Activated CD4-positive, alpha-beta T cell treated with anti-CD3 and anti-CD28 coated beads for 48 hours (primary cell): ENCODE measurements around the gene SPATS2.
"Not testable (repeated sequence)": the region's sequence is repeated elsewhere in the genome, so short reads cannot be mapped to it uniquely, and the experiment has no call there.

Experiments used
- DNase-seq: peaks from one replicate; pipeline ENCODE4 v3.0.0-alpha.2; 2020

Gene SPATS2

GRCh38 chr12:49367381-49368239 is at the start of gene SPATS2:
Gene SPATS2, plus strand, starts transcription at chr12:49367462. Its CDS starts 93,551 bp downstream, at chr12:49461013.
- no peak for DNase-seq

DNA sequence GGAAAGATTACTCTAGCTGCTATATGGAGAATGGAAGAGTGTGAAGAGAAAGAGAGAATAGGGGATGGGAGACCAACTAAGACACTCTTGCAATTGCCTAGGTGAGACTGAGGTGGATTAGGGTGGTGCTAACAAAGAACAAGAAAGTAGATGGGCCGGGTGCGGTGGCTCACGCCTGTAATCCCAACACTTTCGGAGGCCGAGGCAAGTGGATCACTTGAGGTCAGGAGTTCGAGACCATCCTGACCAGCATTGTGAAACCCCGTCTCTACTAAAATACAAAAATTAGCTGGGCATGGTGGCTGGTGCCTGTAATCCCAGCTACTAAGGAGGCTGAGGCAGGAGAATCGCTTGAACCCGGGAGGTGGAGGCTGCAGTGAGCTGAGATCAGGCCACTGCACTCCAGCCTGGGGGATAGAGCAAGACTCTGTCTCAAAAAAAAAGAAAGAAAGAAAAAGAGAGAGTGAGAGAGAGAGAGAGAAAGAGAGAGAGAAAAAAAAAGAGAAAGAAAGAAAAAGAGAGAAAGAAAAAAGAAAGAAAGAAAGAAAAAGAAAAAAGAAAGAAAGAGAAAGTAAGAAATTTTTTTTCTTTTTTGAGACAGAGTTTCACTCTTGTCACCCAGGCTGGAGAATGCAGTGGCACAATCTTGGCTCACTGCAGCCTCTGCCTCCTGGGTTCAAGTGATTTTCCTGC is 46.7 kb upstream of the SPATS2 start:
- DNase-seq = not testable (repeated sequence)

DNA sequence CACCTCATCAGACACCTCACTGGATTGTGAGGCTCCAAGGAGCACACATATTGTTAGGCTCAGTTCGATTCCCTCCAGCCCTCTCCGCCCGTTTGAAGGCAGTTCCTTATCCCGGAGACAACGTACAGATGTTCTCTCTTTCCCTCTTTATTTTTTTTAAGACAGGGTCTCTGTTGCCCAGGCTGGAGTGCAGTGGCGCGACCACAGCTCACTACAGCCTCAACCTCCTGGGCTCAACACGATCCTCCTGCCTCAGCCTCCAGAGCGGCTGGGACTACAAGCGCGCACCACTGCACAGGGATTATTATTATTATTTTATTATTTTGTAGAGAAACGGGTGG is 44.9 kb upstream of the SPATS2 start:
- DNase-seq = no peak

GRCh38 chr12:49322708-49323523 is 44.3 kb upstream of the SPATS2 start, which contains the start of gene TROAP:
Gene TROAP, plus strand, starts transcription at chr12:49323255. Its CDS starts 354 bp downstream, at chr12:49323609.
- DNase-seq = peak; percentile 98

DNA sequence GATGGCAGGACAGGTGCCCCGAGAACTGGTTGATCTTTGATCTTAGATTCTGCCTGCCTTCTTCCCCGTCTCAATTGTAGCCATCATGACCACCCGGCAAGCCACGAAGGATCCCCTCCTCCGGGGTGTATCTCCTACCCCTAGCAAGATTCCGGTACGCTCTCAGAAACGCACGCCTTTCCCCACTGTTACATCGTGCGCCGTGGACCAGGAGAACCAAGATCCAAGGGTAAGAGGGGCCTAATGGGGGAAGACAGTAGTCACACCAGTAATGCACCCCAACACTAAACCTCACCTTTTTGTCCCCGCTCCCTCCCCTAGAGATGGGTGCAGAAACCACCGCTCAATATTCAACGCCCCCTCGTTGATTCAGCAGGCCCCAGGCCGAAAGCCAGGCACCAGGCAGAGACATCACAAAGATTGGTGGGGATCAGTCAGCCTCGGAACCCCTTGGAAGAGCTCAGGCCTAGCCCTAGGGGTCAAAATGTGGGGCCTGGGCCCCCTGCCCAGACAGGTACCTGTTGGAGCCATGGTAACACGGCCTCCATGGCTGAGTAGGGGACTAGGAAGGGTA is 43.7 kb upstream of the SPATS2 start:
- DNase-seq = no peak

DNA sequence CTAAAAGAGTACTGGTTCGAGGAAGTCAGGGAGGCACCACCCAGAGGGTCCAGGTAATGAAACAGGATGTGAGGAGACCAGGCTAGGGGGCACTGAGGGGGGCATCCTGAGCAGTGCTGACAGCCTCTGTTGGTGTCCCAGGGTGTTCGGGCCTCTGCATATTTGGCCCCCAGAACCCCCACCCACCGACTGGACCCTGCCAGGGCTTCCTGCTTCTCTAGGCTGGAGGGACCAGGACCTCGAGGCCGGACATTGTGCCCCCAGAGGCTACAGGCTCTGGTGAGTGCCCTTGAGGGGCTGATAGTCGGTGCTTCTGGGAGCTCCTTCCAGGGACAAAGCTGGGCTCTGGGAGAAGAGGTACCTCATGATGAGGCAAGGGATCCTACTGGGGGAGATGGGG is 41.7 kb upstream of the SPATS2 start:
- no peak for DNase-seq

DNA sequence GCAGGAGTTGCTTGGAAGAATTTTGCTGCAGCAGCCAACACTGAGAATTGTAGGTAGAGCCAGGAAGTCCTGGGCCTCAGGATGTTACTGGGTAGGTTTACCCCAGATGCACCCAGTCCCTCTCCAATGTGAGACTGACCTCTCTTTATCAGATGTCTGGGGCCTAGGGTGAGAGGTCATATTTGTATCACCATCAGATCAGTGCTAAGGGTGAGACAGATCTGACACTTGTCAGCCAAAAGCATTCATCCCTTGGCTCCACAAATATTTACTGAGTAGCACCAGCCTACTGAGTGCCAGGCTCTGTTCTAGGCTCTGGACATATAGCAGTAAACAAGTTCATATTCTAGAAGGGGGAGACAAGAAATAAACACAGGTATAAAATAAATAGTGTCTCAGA is 39.9 kb upstream of the SPATS2 start:
- no peak for DNase-seq

DNA sequence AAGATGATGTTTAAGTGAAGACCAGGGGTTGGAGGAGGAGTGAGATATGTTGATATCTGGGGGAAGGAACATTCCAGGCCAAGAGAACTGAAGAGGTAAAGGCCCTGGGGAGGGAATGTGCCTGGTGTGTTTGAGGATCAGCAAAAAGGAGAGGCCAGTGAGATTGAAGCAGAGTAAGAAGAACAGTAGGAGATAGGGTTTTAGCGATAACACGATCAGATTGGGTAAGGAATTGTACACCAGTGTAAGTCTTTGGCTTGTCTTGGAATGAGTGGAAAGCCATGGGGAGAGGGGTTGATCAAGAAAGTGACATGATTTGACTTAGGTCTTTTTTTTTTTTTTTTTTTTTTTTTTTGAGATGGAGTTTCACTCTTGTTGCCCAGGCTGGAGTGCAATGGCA is 39.4 kb upstream of the SPATS2 start:
- no peak for DNase-seq

GRCh38 chr12:49328816-49329215 is 38.4 kb upstream of the SPATS2 start:
- DNase-seq = no peak

DNA sequence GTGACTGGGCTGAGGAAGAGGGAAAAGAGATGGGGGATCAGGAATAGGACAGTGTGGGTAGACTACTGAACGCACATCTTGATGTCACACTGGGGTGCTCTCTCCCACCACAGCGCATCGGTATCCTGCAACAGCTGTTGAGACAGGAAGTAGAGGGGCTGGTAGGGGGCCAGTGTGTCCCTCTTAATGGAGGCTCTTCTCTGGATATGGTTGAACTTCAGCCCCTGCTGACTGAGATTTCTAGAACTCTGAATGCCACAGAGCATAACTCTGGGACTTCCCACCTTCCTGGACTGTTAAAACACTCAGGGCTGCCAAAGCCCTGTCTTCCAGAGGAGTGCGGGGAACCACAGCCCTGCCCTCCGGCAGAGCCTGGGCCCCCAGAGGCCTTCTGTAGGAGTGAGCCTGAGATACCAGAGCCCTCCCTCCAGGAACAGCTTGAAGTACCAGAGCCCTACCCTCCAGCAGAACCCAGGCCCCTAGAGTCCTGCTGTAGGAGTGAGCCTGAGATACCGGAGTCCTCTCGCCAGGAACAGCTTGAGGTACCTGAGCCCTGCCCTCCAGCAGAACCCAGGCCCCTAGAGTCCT is 37.1 kb upstream of the SPATS2 start:
- DNase-seq = no peak

GRCh38 chr12:49330631-49331379 is 36.5 kb upstream of the SPATS2 start:
- DNase-seq = no peak

DNA sequence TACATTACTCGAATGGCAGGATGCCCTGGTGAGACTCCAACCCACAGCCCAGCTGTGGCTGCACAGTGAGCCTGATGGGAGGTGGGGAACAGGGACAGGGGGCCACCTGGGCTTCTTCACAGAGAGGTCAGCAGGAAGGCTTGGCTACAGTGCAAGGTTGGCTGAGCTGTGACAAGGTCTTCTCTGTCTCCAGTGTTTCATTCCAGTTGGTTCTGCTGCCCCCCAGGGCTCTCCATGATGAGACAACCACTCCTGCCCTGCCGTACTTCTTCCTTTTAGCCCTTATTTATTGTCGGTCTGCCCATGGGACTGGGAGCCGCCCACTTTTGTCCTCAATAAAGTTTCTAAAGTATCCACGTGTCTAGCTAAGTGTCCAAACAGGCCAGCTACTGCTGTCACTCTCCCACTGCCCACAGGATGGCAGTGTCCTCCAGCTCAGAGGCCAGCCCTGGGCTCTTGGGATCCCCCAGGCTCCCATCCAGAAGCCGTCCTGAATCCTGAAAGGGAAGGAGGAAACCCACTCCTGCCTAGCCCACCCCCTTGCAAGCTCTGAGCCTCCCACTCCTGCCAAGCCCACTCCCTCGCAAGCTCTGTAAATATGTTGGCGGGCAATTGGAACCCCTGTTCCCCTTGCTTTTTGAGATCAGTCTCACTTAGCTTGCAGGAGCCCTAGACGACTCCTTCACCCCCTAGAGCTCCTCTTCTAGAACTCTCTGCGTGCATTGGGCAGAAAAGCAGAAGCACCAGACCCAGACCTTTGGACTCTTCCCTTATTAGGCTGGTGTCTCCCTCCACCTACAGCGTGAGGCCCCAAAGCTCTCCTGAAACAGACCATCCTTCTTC is 35.7 kb upstream of the SPATS2 start:
- DNase-seq = no peak

DNA sequence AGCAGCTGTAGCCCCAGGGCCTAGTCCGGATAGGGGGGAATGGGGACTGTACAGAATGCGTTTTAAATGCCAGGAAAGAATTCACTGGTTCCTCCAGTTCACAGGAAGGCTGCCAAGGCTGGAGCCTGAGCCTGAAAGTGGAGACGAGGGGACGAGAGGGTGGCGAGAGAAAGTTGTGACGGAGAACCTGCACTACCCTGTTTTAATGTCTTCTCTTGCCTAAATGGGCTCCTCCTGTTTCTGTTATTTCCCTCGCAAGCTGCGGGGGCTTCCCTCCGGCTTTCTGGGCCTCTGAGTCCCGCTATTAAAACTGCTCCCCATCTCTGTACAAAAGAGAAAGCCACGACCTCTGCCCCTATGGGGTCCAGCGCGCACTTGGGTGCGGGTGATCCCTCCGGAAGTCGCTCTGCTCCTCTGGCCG is 34.8 kb upstream of the SPATS2 start:
- no peak for DNase-seq

- no peak for DNase-seq
Observed at GRCh38 chr12:49332891-49333371, 34.3 kb upstream of the SPATS2 start.

GRCh38 chr12:49333778-49334177 is 33.5 kb upstream of the SPATS2 start:
- DNase-seq = not testable (repeated sequence)

GRCh38 chr12:49334226-49334625 is 33.0 kb upstream of the SPATS2 start:
- no peak for DNase-seq

GRCh38 chr12:49334681-49335080 is 32.6 kb upstream of the SPATS2 start:
- DNase-seq = no peak

DNA sequence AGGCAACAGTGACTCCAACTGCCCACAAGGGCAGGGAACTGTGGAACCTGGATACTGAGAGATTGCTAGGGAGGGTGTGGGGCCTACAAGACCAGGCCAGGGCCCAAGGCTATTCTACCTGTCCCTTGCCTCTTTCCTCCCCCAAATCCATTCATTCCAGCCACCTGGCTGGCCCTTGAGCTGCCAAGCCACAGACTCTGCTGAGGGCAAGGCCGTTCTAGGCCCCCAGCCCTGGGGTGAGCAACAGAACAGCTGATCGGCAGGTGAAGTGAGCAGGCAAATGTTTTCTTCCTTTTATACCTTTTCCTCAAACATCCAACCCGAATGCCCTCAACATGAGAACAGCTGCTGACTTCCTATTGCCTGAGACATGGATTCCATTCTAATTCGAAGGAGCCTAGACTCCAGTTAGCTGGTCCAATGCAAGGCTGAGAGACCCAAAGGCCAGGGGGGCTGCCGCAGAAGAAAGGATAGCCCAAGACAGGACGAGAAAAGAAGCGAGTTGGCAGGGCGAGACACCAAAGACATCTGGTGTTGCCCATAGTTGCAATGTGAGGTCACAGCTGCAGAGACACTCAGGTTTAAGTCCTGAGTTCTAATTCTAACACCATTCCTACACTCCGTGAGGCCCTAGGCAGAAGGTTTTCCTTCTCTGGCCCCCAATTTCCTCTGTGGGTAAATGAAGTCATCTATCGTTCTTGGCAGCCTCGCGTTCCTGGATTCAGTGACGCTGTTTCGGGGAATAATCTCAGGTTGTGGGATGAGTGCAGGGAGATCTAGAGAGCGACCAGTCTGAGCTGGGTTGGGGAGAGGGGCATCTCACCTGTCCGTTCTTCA is 31.9 kb upstream of the SPATS2 start:
- DNase-seq = no peak

- DNase-seq = no peak
Observed at GRCh38 chr12:49335955-49336644, 31.2 kb upstream of the SPATS2 start.
